GM19328 (cell line): ENCODE measurements around the gene SRSF5.

Experiments used
- ATAC-seq: cut with Tn5 transposase; IDR thresholded peaks from one replicate; pipeline ENCODE4 v1.9.1; 2021; ENCODE audit warnings: mild to moderate bottlenecking, moderate library complexity; ENCODE audit not compliant: unreplicated experiment

Gene SRSF5

DNA sequence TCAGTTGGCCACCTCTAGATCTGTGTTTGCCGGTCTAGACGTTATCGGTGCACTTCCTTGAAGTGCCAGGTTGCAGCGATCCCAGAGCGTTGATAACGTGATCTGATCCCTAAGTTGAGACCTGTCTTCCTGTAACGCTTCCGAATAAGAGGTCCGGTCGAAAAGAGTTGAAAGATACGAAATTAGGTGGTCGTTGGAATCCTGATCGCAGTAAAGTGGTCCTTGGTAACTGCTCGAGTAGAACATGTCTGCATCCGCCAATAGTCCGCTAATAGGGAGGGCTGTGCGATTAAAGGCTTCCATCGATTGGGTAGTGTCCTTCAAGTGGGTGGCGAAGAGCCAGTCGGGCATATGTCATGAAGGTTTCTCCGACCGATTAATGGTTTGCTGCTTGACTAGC lies 2.7 kb downstream of the SRSF5 start:
- ATAC-seq: no peak

DNA sequence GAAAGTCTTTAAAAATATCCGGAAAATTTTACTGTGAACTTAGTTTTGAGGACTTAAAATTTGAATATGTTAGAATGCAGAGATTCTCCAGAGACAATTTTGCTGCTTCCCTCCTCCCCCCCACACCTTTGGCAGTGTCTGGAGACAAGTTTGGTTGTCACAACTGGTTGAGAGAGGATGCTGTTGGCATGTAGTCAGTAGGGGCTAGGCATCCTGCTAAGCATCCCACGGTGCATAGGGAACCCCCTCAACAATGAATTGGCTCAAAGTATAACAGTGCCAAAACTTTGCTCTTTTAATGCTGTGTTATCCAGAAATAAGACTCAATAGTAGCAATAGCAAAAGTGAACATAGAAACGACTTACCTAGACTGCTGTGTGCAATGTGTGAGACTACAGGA lies 3.6 kb downstream of the SRSF5 start:
- ATAC-seq: no peak

DNA sequence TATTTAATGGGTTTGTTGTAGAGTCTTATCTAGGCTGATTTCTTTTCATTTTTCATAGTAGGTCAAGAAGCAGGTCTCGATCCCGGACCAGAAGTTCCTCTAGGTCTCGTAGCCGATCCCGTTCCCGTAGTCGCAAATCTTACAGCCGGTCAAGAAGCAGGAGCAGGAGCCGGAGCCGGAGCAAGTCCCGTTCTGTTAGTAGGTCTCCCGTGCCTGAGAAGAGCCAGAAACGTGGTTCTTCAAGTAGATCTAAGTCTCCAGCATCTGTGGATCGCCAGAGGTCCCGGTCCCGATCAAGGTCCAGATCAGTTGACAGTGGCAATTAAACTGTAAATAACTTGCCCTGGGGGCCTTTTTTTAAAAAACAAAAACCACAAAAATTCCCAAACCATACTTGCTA lies 4.2 kb downstream of the SRSF5 start:
- no peak for ATAC-seq

- ATAC-seq: no peak
These were observed 5.4 kb downstream of the SRSF5 start for GRCh38 chr14:69772082-69773017.

- ATAC-seq: no peak
These were observed 6.8 kb downstream of the SRSF5 start for GRCh38 chr14:69773571-69774276.

- no peak for ATAC-seq
These were observed 8.1 kb downstream of the SRSF5 start for GRCh38 chr14:69775012-69775411.

DNA sequence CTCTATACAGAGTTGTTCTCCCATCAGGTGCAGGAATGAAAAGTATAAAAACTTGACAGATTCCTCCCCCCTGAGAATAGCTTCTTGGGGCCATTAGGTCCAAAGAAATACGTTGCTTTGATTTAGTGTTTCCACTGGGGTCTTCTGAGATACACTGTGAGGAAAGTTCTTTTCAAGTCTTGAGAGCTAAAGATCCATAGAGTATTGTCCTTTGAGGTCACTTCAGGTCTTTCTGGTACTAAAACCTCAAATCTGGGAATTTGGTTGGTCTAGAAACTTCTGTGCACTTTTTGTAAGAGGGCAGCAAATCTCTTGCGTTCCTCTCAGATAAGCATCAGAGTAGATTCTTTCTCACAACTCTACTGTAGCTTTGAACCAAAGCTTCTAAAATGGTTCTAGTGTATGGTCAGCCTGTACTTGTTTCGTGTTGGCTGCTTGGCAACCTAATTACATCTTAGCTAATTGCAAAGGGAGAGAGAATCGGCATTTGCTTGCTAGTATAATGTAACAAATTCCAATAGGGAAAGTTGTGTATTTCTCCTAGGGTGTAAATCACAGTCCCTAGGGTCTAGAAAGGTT lies 10.0 kb downstream of the SRSF5 start:
- no peak for ATAC-seq

- ATAC-seq: no peak
These were observed 12.1 kb downstream of the SRSF5 start for GRCh38 chr14:69779088-69779487.

GRCh38 chr14:69780092-69780491 lies 13.2 kb downstream of the SRSF5 start:
- ATAC-seq: no peak

- ATAC-seq: no peak
These were observed 14.0 kb downstream of the SRSF5 start for GRCh38 chr14:69780952-69781351.

DNA sequence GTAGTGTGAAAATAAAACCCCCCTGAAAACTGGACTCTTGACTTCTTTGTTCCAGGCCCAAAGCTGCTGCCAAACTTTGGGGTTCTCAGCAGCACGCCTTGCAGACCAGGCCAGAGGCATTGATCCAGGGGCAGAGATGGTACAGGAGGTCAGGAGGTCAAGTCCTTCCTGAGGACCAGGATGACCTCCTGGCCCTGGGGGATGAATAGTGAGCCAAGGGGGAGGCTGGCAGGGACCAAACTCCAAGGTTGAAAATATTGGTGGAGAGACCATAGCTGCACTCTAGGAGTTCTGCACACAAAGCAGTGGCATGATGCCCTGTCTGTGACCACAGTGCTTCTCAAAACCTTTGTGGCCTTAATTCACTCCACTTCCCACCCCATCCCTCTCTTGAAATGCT lies 18.0 kb downstream of the SRSF5 start:
- ATAC-seq: no peak

- ATAC-seq: no peak
These were observed 19.7 kb downstream of the SRSF5 start for GRCh38 chr14:69786603-69787002.

DNA sequence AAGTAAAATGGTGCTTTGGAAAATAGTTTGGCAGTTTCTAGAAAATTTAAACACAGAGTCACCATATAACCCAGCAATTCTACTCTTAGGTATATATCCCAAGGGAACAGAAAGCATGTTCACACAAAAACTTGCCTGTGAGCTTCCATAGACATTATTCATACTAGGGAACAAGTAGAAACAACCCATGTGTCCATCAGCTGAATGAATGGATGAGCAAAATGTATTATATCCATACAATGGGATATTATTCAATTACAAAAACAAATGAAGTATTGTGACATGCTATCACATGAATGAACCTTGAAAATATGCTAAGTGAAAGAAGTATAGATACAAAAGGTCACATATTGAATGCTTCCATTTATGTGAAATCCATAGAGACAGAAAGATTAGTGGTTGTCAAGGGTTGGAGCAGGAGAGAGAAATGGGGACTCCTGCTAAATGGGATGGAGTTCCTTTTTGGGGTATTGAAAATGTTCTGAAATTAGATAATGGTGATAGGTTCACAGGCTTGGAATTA lies 22.2 kb downstream of the SRSF5 start:
- ATAC-seq: no peak

GRCh38 chr14:69792887-69793421 lies 26.0 kb downstream of the SRSF5 start:
- ATAC-seq: no peak

DNA sequence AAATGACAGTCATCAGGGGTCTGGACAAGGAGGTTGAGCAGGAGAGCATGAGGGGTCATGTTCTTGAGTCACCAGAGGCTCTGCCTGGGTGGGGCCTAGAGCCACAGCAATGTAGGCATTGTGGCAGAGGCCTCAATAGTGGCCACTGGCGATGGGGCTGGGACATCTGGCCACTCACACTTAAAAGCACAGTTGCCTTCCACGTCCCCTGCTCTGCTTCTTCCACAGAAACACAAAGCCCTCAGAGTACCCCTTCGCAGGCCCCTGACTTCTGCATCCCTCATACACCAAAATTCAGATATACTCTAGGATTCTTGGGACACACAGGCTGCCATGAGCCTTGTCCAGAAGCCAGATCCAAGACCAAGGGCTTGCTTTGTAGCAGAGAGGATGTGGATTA lies 27.8 kb downstream of the SRSF5 start:
- no peak for ATAC-seq

GRCh38 chr14:69795691-69796090 lies 28.7 kb downstream of the SRSF5 start:
- ATAC-seq: no peak

DNA sequence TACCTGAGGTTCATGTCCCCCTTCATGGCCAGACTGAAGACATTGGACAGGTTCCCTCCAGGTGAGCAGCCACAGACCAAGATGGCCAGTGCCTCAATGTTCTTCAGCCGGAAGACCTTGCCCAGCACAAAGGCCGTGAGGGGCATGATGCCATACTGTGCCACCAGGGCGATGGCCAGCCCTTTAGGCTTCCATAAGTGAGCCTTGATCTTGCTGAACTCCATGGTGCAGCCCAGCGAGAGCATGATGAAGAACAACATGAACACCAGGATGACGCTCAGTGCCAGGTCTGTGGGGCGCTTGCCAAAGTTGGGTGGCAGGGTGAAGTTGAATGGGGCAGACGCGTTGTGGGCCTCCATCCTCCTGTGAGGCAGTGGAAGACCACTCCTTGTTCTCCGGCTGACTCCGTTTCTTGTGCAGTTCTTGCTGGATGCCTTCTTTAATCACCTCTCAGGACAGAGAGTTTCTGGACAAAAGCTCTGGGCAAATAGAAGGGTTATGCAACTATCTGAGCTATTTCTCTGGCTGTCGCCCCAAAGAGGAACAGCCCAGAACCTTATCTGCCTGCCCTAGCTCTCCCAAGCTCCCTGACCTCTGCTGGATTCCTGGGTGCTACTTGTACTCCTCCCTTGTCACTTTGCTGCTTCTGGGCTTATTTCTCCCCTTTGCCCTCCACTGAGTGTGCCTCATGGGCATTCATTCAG lies 30.0 kb downstream of the SRSF5 start, which contains the start of gene SLC10A1:
Gene SLC10A1, minus strand, starts transcription at position 445 of the 704 bp plus-strand sequence. Its CDS starts 86 bp downstream, at position 359.
- ATAC-seq: no peak

DNA sequence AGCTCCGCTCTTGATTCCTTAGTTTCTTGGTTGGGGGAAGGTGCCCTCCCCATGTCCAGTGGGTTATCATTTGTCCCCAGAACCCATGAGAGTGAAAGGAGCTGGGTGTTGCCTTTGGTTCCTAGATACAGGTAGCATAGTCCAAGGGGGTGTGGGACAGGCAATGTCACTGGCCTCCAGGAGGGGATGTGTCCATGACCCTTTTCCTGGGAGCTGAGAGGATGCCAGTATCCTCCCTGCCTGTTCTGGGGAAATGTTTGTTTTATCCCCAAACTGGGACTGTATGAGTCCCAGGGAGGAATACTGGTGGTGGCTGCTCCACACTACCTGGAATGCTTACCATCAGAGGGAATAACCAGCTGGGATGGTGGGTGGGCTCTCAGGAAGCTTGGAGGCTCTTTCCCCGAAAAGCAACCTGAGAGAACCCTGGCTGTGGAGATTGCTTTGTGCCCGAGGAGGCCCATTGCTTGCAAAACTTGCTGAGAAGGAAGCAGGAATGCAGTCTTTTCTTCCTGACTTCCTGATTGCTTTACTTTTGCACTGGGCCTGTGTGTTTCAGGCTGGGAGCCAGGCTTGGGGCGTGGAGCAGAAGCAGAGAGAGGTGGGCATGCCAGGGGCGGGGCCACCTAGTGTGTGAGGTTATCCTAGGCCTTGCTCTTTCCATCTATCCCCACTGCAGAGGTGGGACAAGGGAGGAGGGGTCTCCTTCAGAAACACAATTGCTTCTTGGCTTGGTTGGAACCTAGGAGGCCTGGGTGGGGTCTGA lies 30.8 kb downstream of the SRSF5 start:
- no peak for ATAC-seq

DNA sequence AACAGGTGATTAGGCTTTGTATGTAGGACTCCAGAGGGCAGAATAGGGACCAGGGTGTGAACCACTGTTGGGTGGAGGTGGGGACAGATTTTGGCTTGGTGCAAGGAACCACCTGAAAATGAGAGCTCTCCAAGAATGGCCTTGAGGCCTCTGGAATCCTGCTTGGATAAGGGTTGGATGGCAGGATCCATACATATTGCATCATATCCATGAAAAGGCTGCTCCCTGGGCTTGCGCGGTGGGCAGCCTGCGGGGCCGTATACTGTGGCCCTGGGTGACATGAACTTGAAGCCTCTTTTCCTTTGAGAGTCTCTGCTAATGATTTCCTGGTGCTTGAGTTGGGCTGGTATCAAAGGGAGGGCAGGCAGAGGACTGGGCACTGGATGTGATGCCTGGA lies 31.4 kb downstream of the SRSF5 start:
- ATAC-seq: no peak

DNA sequence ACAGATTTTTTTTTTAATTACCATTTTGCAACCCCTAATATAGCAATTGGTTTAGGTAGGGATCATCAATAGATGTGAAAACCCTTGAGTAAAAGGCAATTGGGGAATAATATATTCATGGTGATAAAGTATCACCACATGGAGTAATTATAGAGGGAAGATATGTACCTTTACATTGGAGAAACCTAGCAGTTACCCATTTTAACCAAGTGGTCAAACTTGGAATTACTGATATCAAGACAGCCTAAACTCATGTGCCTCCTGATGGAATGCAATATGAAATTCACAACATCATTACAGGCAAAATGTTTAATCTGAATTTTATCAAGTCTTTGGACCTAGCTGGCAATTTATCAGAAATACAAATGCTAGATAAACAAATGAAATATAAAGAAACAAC lies 36.8 kb downstream of the SRSF5 start:
- ATAC-seq: no peak
